ENCODE data around the gene BORCS6. TPM values are rescaled to one million over a fixed set of nuclear protein-coding genes. Genes with fewer than 3 reads are reported as not detected.

Gene BORCS6
- total RNA-seq, 1 experiment from 2014 or later: 7.3 TPM

DNA sequence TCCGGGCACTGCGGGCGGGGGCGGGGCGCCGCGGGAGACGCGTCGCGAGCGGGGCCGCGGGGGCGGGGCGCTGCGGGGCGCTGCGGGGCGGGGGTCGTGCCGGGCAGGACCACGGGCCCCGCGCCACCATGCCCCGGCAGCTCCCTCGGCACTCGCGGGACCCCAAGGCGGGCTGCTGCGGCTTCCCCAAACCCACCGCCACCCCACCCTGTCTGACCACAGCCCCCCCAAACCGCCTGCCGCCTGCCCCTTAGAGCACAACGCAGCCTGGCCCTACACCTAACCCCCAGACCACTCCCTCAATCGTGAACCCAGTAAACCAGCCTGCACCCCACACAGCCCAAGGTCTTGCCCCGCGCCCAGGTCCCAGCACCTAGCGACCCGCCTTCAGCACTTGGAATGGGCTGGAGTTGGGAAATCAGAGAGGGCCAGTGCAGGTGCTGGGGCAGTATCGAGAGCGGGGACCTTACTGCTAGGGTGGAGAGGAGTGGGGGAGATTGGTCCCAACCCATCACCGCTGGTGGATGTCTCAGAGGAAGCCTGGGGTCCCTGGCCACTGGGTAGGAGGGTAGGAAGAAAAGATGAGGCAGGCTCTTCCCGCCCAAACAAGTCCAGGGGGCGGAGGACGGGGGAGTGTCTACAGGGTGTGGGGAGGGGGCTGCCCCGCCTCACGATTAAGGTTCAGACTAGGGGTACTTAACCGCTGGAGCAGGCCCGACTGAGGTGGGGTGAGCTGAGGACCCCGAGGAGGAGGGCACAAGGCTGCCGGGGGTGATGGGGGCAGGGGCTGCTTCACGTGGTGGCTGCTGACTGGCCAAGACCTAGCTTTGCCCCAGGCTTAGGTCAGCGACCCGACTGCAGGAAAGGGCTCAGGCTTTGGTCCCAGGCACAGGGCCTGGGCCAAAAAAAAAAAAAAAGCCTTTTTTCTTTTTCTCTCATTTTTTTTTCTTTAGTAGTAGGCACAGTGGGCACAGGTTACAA, 26.7 kb downstream of the BORCS6 start:
- Histone ChIP-seq H3F3A (ENCODE audit: low read length, unreplicated experiment) (no peaks in the 10 kb centered on the region), H4K20me1 (ENCODE audit: low read length) (0 out of 2 replicates have a peak, but pooled peaks cover 2% of the 10 kb centered on the region), H3K9me2 (replicated peaks; ENCODE audit: low read length) (no peaks in the 10 kb centered on the region), H3K4me3 (ENCODE audit: low read length) (peak overlapping the region; percentile 88), H3K36me3 (ENCODE audit: low read depth, low read length) (no peaks in the 10 kb centered on the region; the same call in 1 of the 2 replicates), H3K27me3 (ENCODE audit: low read length) (no peaks in the 10 kb centered on the region), H3K4me1 (ENCODE audit: insufficient read depth, low read length) (peaks cover 27% of the 10 kb centered on the region), H2AFZ (ENCODE audit: low read length) (peak overlapping the region; percentile 57), H3K9ac (ENCODE audit: low read length) (peak overlapping the region; percentile 97), H3K27ac (ENCODE audit: low read length) (no peak overlapping the region), H3K9me3 (ENCODE audit: low read length) (no peaks in the 10 kb centered on the region), H3K4me2 (ENCODE audit: low read length) (peak overlapping the region; percentile 75), H3K79me2 (ENCODE audit: low read length) (peaks cover 19% of the 10 kb centered on the region)
- ChIA-PET CTCF (interaction anchor here (0.5 kb wide), 1 partner anchor 31 kb away, joined by 3 read pairs; no protein-coding TSS in a partner anchor), POLR2A (ENCODE audit: unreplicated experiment) (interaction anchor here (0.6 kb wide), 1 partner anchor 41 kb away, joined by 3 read pairs; no protein-coding TSS in a partner anchor)
- BruUV-seq (replicated peaks): no TSS peak
- ATAC-seq (no peak), DNase-seq (no peak)
- TF ChIP-seq, protein P1, sequence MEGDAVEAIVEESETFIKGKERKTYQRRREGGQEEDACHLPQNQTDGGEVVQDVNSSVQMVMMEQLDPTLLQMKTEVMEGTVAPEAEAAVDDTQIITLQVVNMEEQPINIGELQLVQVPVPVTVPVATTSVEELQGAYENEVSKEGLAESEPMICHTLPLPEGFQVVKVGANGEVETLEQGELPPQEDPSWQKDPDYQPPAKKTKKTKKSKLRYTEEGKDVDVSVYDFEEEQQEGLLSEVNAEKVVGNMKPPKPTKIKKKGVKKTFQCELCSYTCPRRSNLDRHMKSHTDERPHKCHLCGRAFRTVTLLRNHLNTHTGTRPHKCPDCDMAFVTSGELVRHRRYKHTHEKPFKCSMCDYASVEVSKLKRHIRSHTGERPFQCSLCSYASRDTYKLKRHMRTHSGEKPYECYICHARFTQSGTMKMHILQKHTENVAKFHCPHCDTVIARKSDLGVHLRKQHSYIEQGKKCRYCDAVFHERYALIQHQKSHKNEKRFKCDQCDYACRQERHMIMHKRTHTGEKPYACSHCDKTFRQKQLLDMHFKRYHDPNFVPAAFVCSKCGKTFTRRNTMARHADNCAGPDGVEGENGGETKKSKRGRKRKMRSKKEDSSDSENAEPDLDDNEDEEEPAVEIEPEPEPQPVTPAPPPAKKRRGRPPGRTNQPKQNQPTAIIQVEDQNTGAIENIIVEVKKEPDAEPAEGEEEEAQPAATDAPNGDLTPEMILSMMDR (conservative IDR thresholded peaks at IDR 0.05; ENCODE audit: low read depth, low read length): no peak
- TF ChIP-seq EZH2phosphoT487 (IDR thresholded peaks at IDR 0.05; ENCODE audit: borderline replicate concordance, low read length): no peak
- no peak for TF ChIP-seq EZH2 (IDR thresholded peaks at IDR 0.05; ENCODE audit: low read length, unreplicated experiment)
- intact Hi-C loops (cut with micrococcal nuclease): no loop called here

DNA sequence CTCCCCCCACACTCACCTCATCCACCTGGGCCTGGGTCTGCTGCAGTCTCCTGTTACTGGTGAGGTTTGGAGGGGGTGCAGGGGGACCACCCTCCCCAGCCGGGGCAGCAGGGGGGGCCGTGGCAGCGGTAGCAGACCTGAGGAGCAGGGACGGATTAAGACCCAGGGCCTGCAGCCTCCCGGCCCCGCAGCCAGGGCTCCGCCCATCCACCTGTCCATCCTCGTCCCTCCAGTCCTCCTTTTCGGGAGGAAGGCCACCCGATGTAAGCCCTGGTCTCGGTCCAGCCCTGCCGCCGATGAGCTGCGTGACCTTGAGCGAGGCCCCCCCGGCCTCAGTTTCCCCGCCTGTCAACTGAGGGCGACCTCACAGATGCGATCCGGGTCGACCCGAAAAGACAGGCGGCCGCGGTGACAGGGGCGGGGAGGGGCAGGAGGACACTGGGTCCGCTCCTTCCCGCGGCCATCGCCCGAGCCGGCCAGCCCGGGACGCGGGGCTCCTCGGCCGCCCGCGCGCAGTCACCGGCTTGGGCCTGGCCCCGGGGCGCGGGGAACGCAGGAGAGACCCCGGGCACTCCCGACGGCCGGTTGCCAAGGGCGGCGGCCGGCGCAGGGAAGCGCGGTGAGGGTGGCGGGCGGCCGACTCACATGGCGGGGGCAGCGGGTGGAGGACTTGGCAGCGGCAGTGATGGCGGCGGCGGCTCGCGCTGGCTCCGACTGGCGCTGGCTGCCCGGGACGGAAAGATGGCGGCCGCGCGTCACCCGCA, 27.6 kb downstream of the BORCS6 start, which contains the start of gene VAMP2:
VAMP2 (minus strand) TSS at position 716 of the 764 bp plus-strand sequence; CDS start at position 647, 69 bp downstream.
- Histone ChIP-seq H3K79me2 (ENCODE audit: low read length) (peaks cover 19% of the 10 kb centered on the region), H3K27ac (ENCODE audit: low read length) (peak within 1 kb of the TSS; percentile 59), H3K4me1 (ENCODE audit: insufficient read depth, low read length) (peaks cover 27% of the 10 kb centered on the region), H3K9me3 (ENCODE audit: low read length) (no peaks in the 10 kb centered on the region), H3F3A (ENCODE audit: low read length, unreplicated experiment) (no peaks in the 10 kb centered on the region), H2AFZ (ENCODE audit: low read length) (peak within 1 kb of the TSS; percentile 57), H3K4me3 (ENCODE audit: low read length) (peak within 1 kb of the TSS; percentile 88), H3K4me2 (ENCODE audit: low read length) (peak within 1 kb of the TSS; percentile 96), H3K9ac (ENCODE audit: low read length) (peak within 1 kb of the TSS; percentile 97), H3K27me3 (ENCODE audit: low read length) (no peaks in the 10 kb centered on the region), H3K9me2 (replicated peaks; ENCODE audit: low read length) (no peaks in the 10 kb centered on the region), H4K20me1 (ENCODE audit: low read length) (0 out of 2 replicates have a peak, but pooled peaks cover 2% of the 10 kb centered on the region), H3K36me3 (ENCODE audit: low read depth, low read length) (no peaks in the 10 kb centered on the region; the same call in 1 of the 2 replicates)
- peak; percentile 60 for DNase-seq
- peak; percentile 51 for ATAC-seq
- TF ChIP-seq EZH2phosphoT487 (IDR thresholded peaks at IDR 0.05; ENCODE audit: borderline replicate concordance, low read length) (no peak), EZH2 (IDR thresholded peaks at IDR 0.05; ENCODE audit: low read length, unreplicated experiment) (no peak)
- TF ChIP-seq, protein P1 (conservative IDR thresholded peaks at IDR 0.05; ENCODE audit: low read depth, low read length): no peak
- ChIA-PET CTCF (no interaction called here), POLR2A (ENCODE audit: unreplicated experiment) (no interaction called here)
- BruUV-seq (replicated peaks): no TSS peak
- intact Hi-C loops (cut with micrococcal nuclease): no loop called here

Measured in PC-3 (cell line).